IMR-90 (cell line): ENCODE data around the gene DIPK1A. TPM values are rescaled to one million over a fixed set of nuclear protein-coding genes. Genes with fewer than 3 reads are reported as not detected.

ENCODE experiments used
- ATAC-seq: fragments of 200-7000 bp; cut with Tn5 transposase; 2 replicates; pipeline ENCODE4 v1.9.1; 2020; ENCODE audit warnings: low read depth, mild to moderate bottlenecking, moderate library complexity
- BruUV-seq: library from RNA; stranded (reverse); fragments of 400-500 nt; replicated peaks from 2 replicates; lab custom pipeline; 2021; lab: Mats Ljungman, UMichigan
- CTCF ChIA-PET: fragments of 300-600 bp; formaldehyde crosslinking; extraction: SDS; loops from one replicate; lab custom pipeline; 2021; ENCODE audit warnings: antibody characterized with exemption; lab: Yijun Ruan, JAX
- POLR2A ChIA-PET: fragments of 300-600 bp; sonication (Branson Sonifier 250); formaldehyde crosslinking; loops from one replicate; lab custom pipeline; 2022; ENCODE audit warnings: antibody characterized with exemption; ENCODE audit not compliant: unreplicated experiment; lab: Charles Lee
- DNase-seq: peaks from one replicate; pipeline ENCODE4 v3.0.0; 2013
- H2AFZ ChIP-seq: replicated peaks from 2 replicates; pipeline ENCODE3; 2013; ENCODE audit warnings: low read length, mild to moderate bottlenecking; ENCODE audit not compliant: poor library complexity
- H2AK5ac ChIP-seq: 2 replicates; pipeline ENCODE4 v1.6.1; 2013; ENCODE audit warnings: low read depth, low read length, inconsistent platforms
- H2AK9ac ChIP-seq: replicated peaks from 2 replicates; pipeline ENCODE3; 2013; ENCODE audit warnings: mild to moderate bottlenecking, low read depth, low read length, moderate library complexity; ENCODE audit not compliant: poor library complexity
- H2BK120ac ChIP-seq: 2 replicates; pipeline ENCODE4 v1.6.1; 2013; ENCODE audit warnings: low read depth, low read length, inconsistent platforms
- H2BK15ac ChIP-seq: 3 replicates; pipeline ENCODE4 v1.6.1; 2013; ENCODE audit warnings: low read depth, low read length, inconsistent platforms
- H2BK20ac ChIP-seq: 2 replicates; pipeline ENCODE4 v1.6.1; 2013; ENCODE audit warnings: low read depth, mild to moderate bottlenecking, inconsistent platforms, low read length, moderate library complexity
- H2BK5ac ChIP-seq: 2 replicates; pipeline ENCODE4 v1.6.1; 2013; ENCODE audit warnings: mild to moderate bottlenecking, low read depth, low read length, inconsistent platforms; ENCODE audit not compliant: poor library complexity, severe bottlenecking
- H3K14ac ChIP-seq: replicated peaks from 2 replicates; pipeline ENCODE4 v1.6.1; 2013; ENCODE audit warnings: low read depth, low read length, inconsistent platforms
- H3K18ac ChIP-seq: 2 replicates; pipeline ENCODE4 v1.6.1; 2013; ENCODE audit warnings: low read depth, low read length, control low read depth
- H3K23ac ChIP-seq: 2 replicates; pipeline ENCODE4 v1.6.1; 2013; ENCODE audit warnings: low read depth, low read length, inconsistent platforms
- H3K27ac ChIP-seq: 2 replicates; pipeline ENCODE4 v1.5.1; 2013; ENCODE audit warnings: mild to moderate bottlenecking, control low read depth, low read length; ENCODE audit not compliant: insufficient read depth
- H3K27me3 ChIP-seq: 2 replicates; pipeline ENCODE4 v1.6.1; 2013; ENCODE audit warnings: low read length; ENCODE audit not compliant: control insufficient read depth, insufficient read depth
- H3K36me3 ChIP-seq: 2 replicates; pipeline ENCODE4 v1.6.1; 2013; ENCODE audit warnings: low read length, mixed read lengths; ENCODE audit not compliant: control insufficient read depth, insufficient read depth
- H3K4ac ChIP-seq: 2 replicates; pipeline ENCODE4 v1.6.1; 2013; ENCODE audit warnings: low read depth, low read length, inconsistent platforms
- H3K4me1 ChIP-seq: 2 replicates; pipeline ENCODE4 v1.6.1; 2013; ENCODE audit warnings: low read length, mixed read lengths; ENCODE audit not compliant: control insufficient read depth, insufficient read depth
- H3K4me2 ChIP-seq: 2 replicates; pipeline ENCODE4 v1.6.1; 2013; ENCODE audit warnings: low read depth, mild to moderate bottlenecking, control low read depth, low read length, moderate library complexity
- H3K4me3 ChIP-seq: 2 replicates; pipeline ENCODE4 v1.5.1; 2013; ENCODE audit warnings: low read depth, mild to moderate bottlenecking, control low read depth, low read length, moderate library complexity; ENCODE audit not compliant: insufficient read depth
- H3K56ac ChIP-seq: 2 replicates; pipeline ENCODE4 v1.6.1; 2013; ENCODE audit warnings: low read length, inconsistent platforms; ENCODE audit not compliant: insufficient read depth; ENCODE audit errors: extremely low read depth
- H3K79me1 ChIP-seq, 2 experiments: 2 replicates each; pipeline ENCODE4 v1.6.1; 2013; ENCODE audit warnings: low read length in 2 of 2, inconsistent platforms in 1 of 2, low read depth in 1 of 2
- H3K9ac ChIP-seq: 2 replicates; pipeline ENCODE4 v1.6.1; 2013; ENCODE audit warnings: low read depth, low read length, control low read depth
- H3K9me1 ChIP-seq: 2 replicates; pipeline ENCODE4 v1.6.1; 2013; ENCODE audit warnings: low read length, inconsistent platforms; ENCODE audit not compliant: insufficient read depth
- H3K9me3 ChIP-seq: 2 replicates; pipeline ENCODE4 v1.6.1; 2013; ENCODE audit warnings: low read length; ENCODE audit not compliant: control insufficient read depth, insufficient read depth
- H4K20me1 ChIP-seq: 2 replicates; pipeline ENCODE4 v1.6.1; 2013; ENCODE audit warnings: low read length, inconsistent platforms; ENCODE audit not compliant: insufficient read depth
- H4K5ac ChIP-seq: 2 replicates; pipeline ENCODE4 v1.6.1; 2013; ENCODE audit warnings: mild to moderate bottlenecking, low read depth, low read length, control low read depth
- H4K8ac ChIP-seq, 2 experiments: 2 replicates each; pipeline ENCODE4 v1.6.1; 2013; ENCODE audit warnings: low read depth in 2 of 2, low read length in 2 of 2, control low read depth in 1 of 2, inconsistent platforms in 1 of 2
- H4K91ac ChIP-seq: 2 replicates; pipeline ENCODE4 v1.6.1; 2013; ENCODE audit warnings: low read depth, low read length, inconsistent platforms; ENCODE audit not compliant: insufficient read depth
- CEBPB ChIP-seq: IDR thresholded peaks from 2 replicates; pipeline ENCODE4 v1.6.1; 2012; ENCODE audit warnings: low read depth, low read length, improper control_type of control experiment
- CHD1 ChIP-seq: IDR thresholded peaks from 2 replicates; pipeline ENCODE4 v1.6.1; 2012; ENCODE audit warnings: low read depth, low read length, improper control_type of control experiment
- CTCF ChIP-seq: conservative IDR thresholded peaks from 2 replicates; pipeline ENCODE4 v1.5.1; 2012; ENCODE audit warnings: mild to moderate bottlenecking, low read depth, low read length, improper control_type of control experiment
- ELK1 ChIP-seq: fragments of 150-350 bp; IDR thresholded peaks from 2 replicates; pipeline ENCODE4 v1.6.1; 2016; ENCODE audit warnings: low read depth, mild to moderate bottlenecking, low read length, moderate library complexity, borderline replicate concordance
- FOS ChIP-seq: fragments of 150-350 bp; IDR thresholded peaks from 2 replicates; pipeline ENCODE4 v1.6.1; 2016; ENCODE audit warnings: low read depth, low read length
- MAFK ChIP-seq: IDR thresholded peaks from 2 replicates; pipeline ENCODE4 v1.6.1; 2012; ENCODE audit warnings: low read depth, low read length, improper control_type of control experiment
- MXI1 ChIP-seq: IDR thresholded peaks from 2 replicates; pipeline ENCODE4 v1.6.1; 2012; ENCODE audit warnings: low read depth, mild to moderate bottlenecking, low read length, moderate library complexity, borderline replicate concordance
- NFE2L2 ChIP-seq: fragments of 150-350 bp; IDR thresholded peaks from 2 replicates; pipeline ENCODE4 v1.6.1; 2016; ENCODE audit warnings: low read depth, mild to moderate bottlenecking, low read length
- POLR2A ChIP-seq: IDR thresholded peaks from 2 replicates; pipeline ENCODE4 v1.6.1; 2012; ENCODE audit warnings: mild to moderate bottlenecking, low read depth, low read length
- RAD21 ChIP-seq: IDR thresholded peaks from 2 replicates; pipeline ENCODE4 v1.6.1; 2012; ENCODE audit warnings: low read length, improper control_type of control experiment
- RCOR1 ChIP-seq: IDR thresholded peaks from 2 replicates; pipeline ENCODE4 v1.6.1; 2012; ENCODE audit warnings: mild to moderate bottlenecking, low read length, improper control_type of control experiment; ENCODE audit not compliant: insufficient replicate concordance
- RFX5 ChIP-seq: IDR thresholded peaks from 2 replicates; pipeline ENCODE4 v1.8.0; 2012; ENCODE audit warnings: low read depth, mild to moderate bottlenecking, low read length, moderate library complexity
- SMC3 ChIP-seq: fragments of 150-350 bp; IDR thresholded peaks from 2 replicates; pipeline ENCODE4 v1.6.1; 2016; ENCODE audit warnings: low read depth, mild to moderate bottlenecking, antibody characterized with exemption, low read length, moderate library complexity
- USF2 ChIP-seq: fragments of 150-350 bp; IDR thresholded peaks from 2 replicates; pipeline ENCODE4 v1.6.1; 2017; ENCODE audit warnings: mild to moderate bottlenecking, antibody characterized with exemption, low read length, low read depth
- WGBS, 2 experiments: methylation state at CpG; one replicate each; pipeline versions ENCODE4 v1.1.5 to v1.1.7; 2013; ENCODE audit warnings: missing lambda C conversion rate in 2 of 2; ENCODE audit not compliant: insufficient read length in 1 of 2; ENCODE audit errors: extremely low coverage in 2 of 2; 5-methylcytosine and 5-hydroxymethylcytosine counted together
- dilution Hi-C: fragments of 300-500 bp; cut with HindIII; formaldehyde crosslinking; loops from one replicate; pipeline ENCODE4 v1.14.3; 2018; ENCODE audit warnings: low sequenced_read_pairs; ENCODE audit not compliant: unreplicated experiment
- in situ Hi-C: fragments of 300-500 bp; cut with MboI; formaldehyde crosslinking; loops from 3 replicates; pipeline ENCODE4 v1.14.3; 2019; ENCODE audit warnings: low sequenced_read_pairs, inconsistent platforms, mixed read lengths
- intact Hi-C: fragments of 100-400 bp; cut with micrococcal nuclease; formaldehyde crosslinking; loops from 2 replicates; pipeline ENCODE4 v1.10.0; 2022
- polyA plus RNA-seq, 3 experiments: library from polyadenylated mRNA; depleted of rRNA; stranded (reverse); fragments of >200 nt; gene quantifications; 2 replicates each; pipeline ENCODE4 v1.2.3, GENCODE V29; 2012; ENCODE audit warnings: low replicate concordance in 1 of 3
- total RNA-seq: library from RNA; depleted of rRNA; stranded (reverse); fragments of >200 nt; gene quantifications from 2 replicates; pipeline ENCODE4 v1.2.3, GENCODE V29; 2012

Gene DIPK1A
- total and polyA plus RNA-seq, 2 of the 4 experiments (the other 2 are of a cell fraction) = 4.7 to 5.7 TPM

GRCh38 chr1:92886886-92887419, 74.3 kb downstream of the DIPK1A start:
- no peak overlapping the region for H3K27ac ChIP-seq
- H3K56ac ChIP-seq = no peak overlapping the region
- H2AK9ac ChIP-seq = no peak overlapping the region
- no peak overlapping the region for H2BK5ac ChIP-seq
- H3K4me3 ChIP-seq = no peak overlapping the region
- ATAC-seq (no peak), DNase-seq (no peak)
- no peak overlapping the region for H4K91ac ChIP-seq
- H2AFZ ChIP-seq = no peak overlapping the region
- H3K14ac ChIP-seq = no peak overlapping the region
- no peak overlapping the region for H2AK5ac ChIP-seq
- no peak overlapping the region for H3K18ac ChIP-seq
- dilution Hi-C loops (no loop called here), in situ Hi-C loops (no loop called here), intact Hi-C loops (no loop called here)
- no peak overlapping the region for H3K4ac ChIP-seq
- no peak overlapping the region for H3K9ac ChIP-seq
- no peak overlapping the region for H4K8ac ChIP-seq
- H3K4me1 ChIP-seq = no peaks in the 10 kb centered on the region
- H4K5ac ChIP-seq = no peak overlapping the region
- H3K36me3 ChIP-seq = no peaks in the 10 kb centered on the region
- 0 out of 2 replicates have a peak, but pooled peaks cover 2% of the 10 kb centered on the region for H3K9me3 ChIP-seq
- H3K9me1 ChIP-seq = peaks cover 4% of the 10 kb centered on the region; the same call in 1 of the 2 replicates
- no peak overlapping the region for H2BK20ac ChIP-seq
- no peak overlapping the region for H3K23ac ChIP-seq
- H4K20me1 ChIP-seq = 0 out of 2 replicates have a peak, but pooled peaks cover 3% of the 10 kb centered on the region
- H2BK120ac ChIP-seq = no peak overlapping the region
- H3K27me3 ChIP-seq = no peaks in the 10 kb centered on the region
- no TSS peak for BruUV-seq
- H3K79me1 ChIP-seq = peaks cover 0 to 7% of the 10 kb centered on the region in 2 experiments; a peak in 2 of 4 replicates
- no peak overlapping the region for H2BK15ac ChIP-seq
- no CpG with 5 or more reads among the region's 2 CpGs for WGBS, 2 experiments
- CTCF ChIA-PET = interaction anchor here (1.6 kb wide), 1 partner anchor 9 kb away, joined by 4 read pairs; no protein-coding TSS in a partner anchor
- TF ChIP-seq SMC3 (no peak), ELK1 (no peak), RCOR1 (no peak), CHD1 (no peak), CTCF (no peak), POLR2A (no peak), USF2 (no peak), RFX5 (no peak), FOS (no peak), RAD21 (no peak), NFE2L2 (no peak), MAFK (no peak), CEBPB (no peak), MXI1 (no peak)
- no peak overlapping the region for H3K4me2 ChIP-seq
- POLR2A ChIA-PET = no interaction called here
